Spleen (tissue), 11 donors: ENCODE measurements around the gene PCSK9. TPM values are rescaled to one million over a fixed set of nuclear protein-coding genes. Genes with fewer than 3 reads are reported as not detected.

Source experiments
- DNase-seq: peaks from one replicate; pipeline ENCODE4 v3.0.0-alpha.2; 2020
- H3K27ac ChIP-seq, 8 donors: fragments of 200-600 bp; sonication (generic) in 7 of 8; 1 replicate in 4 of 8; 2 replicates in 4 of 8; pipeline versions ENCODE4 v1.5.0 to v1.8.0; 2016 to 2021; ENCODE audit warnings: inconsistent platforms in 4 of 8, mild to moderate bottlenecking in 4 of 8, moderate library complexity in 1 of 8
- H3K27me3 ChIP-seq, 7 donors: fragments of 200-600 bp; sonication (generic) in 6 of 7; replicated peaks in 1 of 7; 1 replicate in 4 of 7; 2 replicates in 3 of 7; pipeline versions ENCODE4 v1.5.0 to v1.8.0; 2016 to 2021; ENCODE audit warnings: inconsistent platforms in 3 of 7, mild to moderate bottlenecking in 1 of 7
- H3K36me3 ChIP-seq, 6 donors: fragments of 200-600 bp; sonication (generic) in 5 of 6; 1 replicate in 4 of 6; 2 replicates in 2 of 6; pipeline versions ENCODE4 v1.5.0 to v1.8.0; 2016 to 2021; ENCODE audit warnings: inconsistent platforms in 2 of 6
- H3K4me1 ChIP-seq, 6 donors: fragments of 200-600 bp; sonication (generic) in 5 of 6; 1 replicate in 3 of 6; 2 replicates in 3 of 6; pipeline versions ENCODE4 v1.5.0 to v1.8.0; 2016 to 2021; ENCODE audit warnings: inconsistent platforms in 3 of 6
- H3K4me3 ChIP-seq, 8 donors: fragments of 200-600 bp; sonication (generic) in 7 of 8; 1 replicate in 4 of 8; 2 replicates in 4 of 8; pipeline versions ENCODE4 v1.5.0 to v1.8.0; 2016 to 2021; ENCODE audit warnings: inconsistent platforms in 4 of 8, mild to moderate bottlenecking in 4 of 8, moderate library complexity in 2 of 8
- H3K9me3 ChIP-seq, 8 donors: fragments of 200-600 bp; sonication (generic) in 7 of 8; 1 replicate in 4 of 8; 2 replicates in 4 of 8; pipeline versions ENCODE4 v1.5.0 to v1.8.0; 2016 to 2021; ENCODE audit warnings: inconsistent platforms in 4 of 8
- POLR2A ChIP-seq, 3 donors: fragments of 450-650 bp; IDR thresholded peaks; one replicate each; pipeline ENCODE4 v1.5.1; 2017; ENCODE audit warnings: antibody characterized with exemption in 3 of 3, mild to moderate bottlenecking in 1 of 3
- POLR2AphosphoS5 ChIP-seq, 3 donors: sonication (generic); formaldehyde crosslinking; IDR thresholded peaks; one replicate each; pipeline ENCODE4 v1.5.1; 2017; ENCODE audit warnings: antibody characterized with exemption in 3 of 3
- WGBS, 5 donors: extraction: QIAGEN DNeasy Blood & Tissue Kit in 3 of 5; methylation state at CpG; one replicate each; pipeline versions ENCODE4 v1.1.5 to v1.1.7; 2013 to 2018; 5-methylcytosine and 5-hydroxymethylcytosine counted together
- intact Hi-C: fragments of 100-400 bp; cut with DNase I; formaldehyde crosslinking; loops from one replicate; pipeline ENCODE4 v1.15.0; 2023; ENCODE audit warnings: low total_unique reads
- polyA plus RNA-seq, 3 donors: library from polyadenylated mRNA; stranded (reverse); fragments of 200-250 nt; gene quantifications; one replicate each; pipeline ENCODE4 v1.2.1, GENCODE V29; 2013
- total RNA-seq, 7 donors: library from RNA; depleted of rRNA in 3 of 7; stranded (reverse); fragments of >200 nt in 3 of 7; fragmentation: NEBNext Ultra II Directional in 4 of 7; extraction: Animal tissue kit (Norgen Biotek cat#: 25700) in 4 of 7; gene quantifications; one replicate each; pipeline versions ENCODE4 v1.1.0 to v1.2.1, GENCODE V29; 2016 to 2021
- TF ChIP-seq, protein P1 (sequence below), 11 experiments: fragments of 200-600 bp in 7 of 11; fragments of 450-650 bp in 4 of 11; sonication (generic) in 4 of 11; IDR thresholded peaks in 8 of 11; conservative IDR thresholded peaks in 3 of 11; 1 replicate in 7 of 11; 2 replicates in 4 of 11; pipeline versions ENCODE4 v1.4.0 to v1.8.0; 2016 to 2021; ENCODE audit warnings: antibody characterized with exemption in 11 of 11, inconsistent platforms in 4 of 11, mild to moderate bottlenecking in 1 of 11
- donor health status: healthy with polysubstance abuse.
- donor health status: DM: no; HTN: no; CAD: no; lungs with moderate emphysema.
- donor health status: DM: no; HTN: no; CAD: no.
- donor health status: Bipolar disorder and iron deficiency.
- donor health status: healthy.
- donor health status: DM: no; HTN: no; CAD: no.
- donor health status: DM: yes; HTN: yes; CAD: no.

Gene PCSK9
- total and polyA plus RNA-seq, 10 donors: 0.03 to 0.85 (median 0.18) TPM; not detected in 3

- Histone ChIP-seq H3K4me1 (peaks cover 5 to 22% (median 14%) of the 10 kb centered on the region in 6 donors), H3K27ac (no peak overlapping the region), H3K36me3 (no peaks in the 10 kb centered on the region), H3K4me3 (peak overlapping the region in 1 of 8 donors; percentile 46), H3K27me3 (peaks cover 0 to 60% (median 17%) of the 10 kb centered on the region in 7 donors), H3K9me3 (no peaks in the 10 kb centered on the region)
- DNase-seq: no peak
- TF ChIP-seq POLR2A (IDR thresholded peaks at IDR 0.05): no peak
- TF ChIP-seq, protein P1, sequence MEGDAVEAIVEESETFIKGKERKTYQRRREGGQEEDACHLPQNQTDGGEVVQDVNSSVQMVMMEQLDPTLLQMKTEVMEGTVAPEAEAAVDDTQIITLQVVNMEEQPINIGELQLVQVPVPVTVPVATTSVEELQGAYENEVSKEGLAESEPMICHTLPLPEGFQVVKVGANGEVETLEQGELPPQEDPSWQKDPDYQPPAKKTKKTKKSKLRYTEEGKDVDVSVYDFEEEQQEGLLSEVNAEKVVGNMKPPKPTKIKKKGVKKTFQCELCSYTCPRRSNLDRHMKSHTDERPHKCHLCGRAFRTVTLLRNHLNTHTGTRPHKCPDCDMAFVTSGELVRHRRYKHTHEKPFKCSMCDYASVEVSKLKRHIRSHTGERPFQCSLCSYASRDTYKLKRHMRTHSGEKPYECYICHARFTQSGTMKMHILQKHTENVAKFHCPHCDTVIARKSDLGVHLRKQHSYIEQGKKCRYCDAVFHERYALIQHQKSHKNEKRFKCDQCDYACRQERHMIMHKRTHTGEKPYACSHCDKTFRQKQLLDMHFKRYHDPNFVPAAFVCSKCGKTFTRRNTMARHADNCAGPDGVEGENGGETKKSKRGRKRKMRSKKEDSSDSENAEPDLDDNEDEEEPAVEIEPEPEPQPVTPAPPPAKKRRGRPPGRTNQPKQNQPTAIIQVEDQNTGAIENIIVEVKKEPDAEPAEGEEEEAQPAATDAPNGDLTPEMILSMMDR (IDR thresholded peaks at IDR 0.05 in 8 of 11, conservative IDR thresholded peaks at IDR 0.05 in 3 of 11): no peak
- no peak for TF ChIP-seq POLR2AphosphoS5 (IDR thresholded peaks at IDR 0.05)
- intact Hi-C loops: loop anchor here (5.0 kb wide), 1 partner anchor 44 kb away; no protein-coding TSS in a partner anchor
- WGBS, 5 donors: 53 to 70% (median 63%) methylated on average over 9 of the region's 9 CpGs
Measured at GRCh38 chr1:54995835-54996234, 43.5 kb upstream of the PCSK9 start.

DNA sequence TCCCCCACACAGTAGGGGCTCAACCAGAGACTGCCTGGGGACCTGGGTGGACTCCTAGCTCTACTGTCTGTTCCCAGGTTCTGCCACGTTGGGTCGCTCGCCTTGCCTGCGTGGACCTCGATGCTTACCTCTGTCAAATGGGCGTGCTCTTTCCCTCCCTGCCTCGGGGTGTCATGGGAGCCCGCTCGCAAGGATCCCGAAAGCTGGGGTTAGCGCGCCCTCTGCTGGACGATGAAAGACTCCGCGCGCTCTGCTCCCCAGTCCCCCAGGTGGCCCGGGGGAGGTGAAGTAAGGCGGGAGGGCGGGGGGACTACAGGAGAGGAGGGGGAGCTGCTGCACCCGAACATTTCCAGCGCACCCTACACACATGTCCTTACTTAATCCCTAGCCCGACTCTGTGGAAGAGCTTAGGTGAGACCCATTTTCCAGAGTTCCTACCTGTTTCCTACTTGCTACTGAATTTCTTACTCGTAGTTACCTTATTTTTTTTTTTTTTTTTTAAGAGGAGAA lies 42.9 kb upstream of the PCSK9 start:
- no peaks in the 10 kb centered on the region for H3K9me3 ChIP-seq
- intact Hi-C loops: loop anchor here (5.0 kb wide), 1 partner anchor 44 kb away; no protein-coding TSS in a partner anchor
- 2 to 4% (median 3%) methylated on average over 23 of the region's 23 CpGs for WGBS, 5 donors
- H3K36me3 ChIP-seq: no peaks in the 10 kb centered on the region
- H3K27ac ChIP-seq: no peak overlapping the region
- peak; percentile 91 for DNase-seq
- TF ChIP-seq POLR2A (IDR thresholded peaks at IDR 0.05) (no peak), POLR2AphosphoS5 (IDR thresholded peaks at IDR 0.05) (peak in 2 of 3 donors; percentile 12 to 19)
- TF ChIP-seq, protein P1 (IDR thresholded peaks at IDR 0.05 in 8 of 11, conservative IDR thresholded peaks at IDR 0.05 in 3 of 11): peak; percentile 54 to 88 (median 80)
- peaks cover 5 to 22% (median 14%) of the 10 kb centered on the region in 6 donors for H3K4me1 ChIP-seq
- H3K27me3 ChIP-seq: peaks cover 0 to 63% (median 17%) of the 10 kb centered on the region in 7 donors
- H3K4me3 ChIP-seq: peak overlapping the region in 2 of 8 donors; percentile 1 to 46

GRCh38 chr1:54996869-54997710 lies 42.3 kb upstream of the PCSK9 start:
- Histone ChIP-seq H3K27ac (no peak overlapping the region), H3K36me3 (no peaks in the 10 kb centered on the region), H3K4me3 (peak overlapping the region in 2 of 8 donors; percentile 1 to 46), H3K9me3 (no peaks in the 10 kb centered on the region), H3K27me3 (peaks cover 0 to 68% (median 17%) of the 10 kb centered on the region in 7 donors), H3K4me1 (peaks cover 5 to 22% (median 14%) of the 10 kb centered on the region in 6 donors)
- intact Hi-C loops: loop anchor here (5.0 kb wide), 1 partner anchor 45 kb away; no protein-coding TSS in a partner anchor
- TF ChIP-seq POLR2AphosphoS5 (IDR thresholded peaks at IDR 0.05): no peak
- TF ChIP-seq POLR2A (IDR thresholded peaks at IDR 0.05): no peak
- TF ChIP-seq, protein P1 (IDR thresholded peaks at IDR 0.05 in 8 of 11, conservative IDR thresholded peaks at IDR 0.05 in 3 of 11): peak in 1 of 11 experiments; percentile 28
- no peak for DNase-seq
- 11 to 19% (median 12%) methylated on average over 42 to 46 of the region's 46 CpGs for WGBS, 5 donors

DNA sequence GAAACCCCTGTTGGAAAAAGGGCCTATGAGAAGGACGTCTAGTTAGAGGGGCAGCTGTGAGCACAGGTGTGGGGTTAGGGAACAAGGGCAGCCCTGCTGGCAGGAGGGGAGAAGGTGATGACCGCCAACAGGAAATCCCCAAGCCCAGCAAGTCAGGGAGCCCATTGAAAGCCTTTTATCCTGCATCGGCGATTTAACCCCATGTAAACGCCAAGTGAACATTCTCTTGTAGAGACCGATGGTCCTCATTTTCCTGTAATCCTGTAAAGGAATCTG lies 41.7 kb upstream of the PCSK9 start:
- 65 to 80% (median 72%) methylated on average over 6 of the region's 6 CpGs for WGBS, 5 donors
- Histone ChIP-seq H3K4me1 (peaks cover 5 to 22% (median 14%) of the 10 kb centered on the region in 6 donors), H3K4me3 (no peak overlapping the region), H3K27ac (no peak overlapping the region), H3K9me3 (no peaks in the 10 kb centered on the region), H3K27me3 (peaks cover 0 to 68% (median 17%) of the 10 kb centered on the region in 7 donors), H3K36me3 (no peaks in the 10 kb centered on the region)
- intact Hi-C loops: loop anchor here (5.0 kb wide), 1 partner anchor 45 kb away; no protein-coding TSS in a partner anchor
- no peak for DNase-seq
- TF ChIP-seq POLR2AphosphoS5 (IDR thresholded peaks at IDR 0.05) (no peak), POLR2A (IDR thresholded peaks at IDR 0.05) (no peak)
- TF ChIP-seq, protein P1 (IDR thresholded peaks at IDR 0.05 in 8 of 11, conservative IDR thresholded peaks at IDR 0.05 in 3 of 11): no peak
